MCF 10A (cell line): ENCODE data around the gene PFKFB3. TPM values are rescaled to one million over a fixed set of nuclear protein-coding genes. Genes with fewer than 3 reads are reported as not detected.

Source experiments
- BruUV-seq: library from RNA; stranded (reverse); fragments of 400-500 nt; replicated peaks from 2 replicates; lab custom pipeline; 2021; lab: Mats Ljungman, UMichigan
- CTCF ChIA-PET: fragments of 300-600 bp; sonication (Branson Sonifier 250); formaldehyde crosslinking; extraction: SDS; loops from one replicate; lab custom pipeline; 2021; ENCODE audit warnings: antibody characterized with exemption, inconsistent platforms; lab: Yijun Ruan, JAX
- POLR2A ChIA-PET: fragments of 300-600, 350-650 bp; sonication (Branson Sonifier 250); formaldehyde crosslinking; extraction: SDS; loops from one replicate; lab custom pipeline; 2020; ENCODE audit warnings: antibody characterized with exemption, inconsistent platforms; lab: Yijun Ruan, JAX
- DNase-seq: peaks from one replicate; pipeline ENCODE4 v3.0.0-alpha.2; 2018; ENCODE audit not compliant: unreplicated experiment
- H3K27ac Mint-ChIP-seq: one replicate; pipeline ENCODE4 v1.8.0; 2022; ENCODE audit warnings: mild to moderate bottlenecking, low read depth, mixed read lengths; ENCODE audit not compliant: unreplicated experiment
- H3K27me3 Mint-ChIP-seq: one replicate; pipeline ENCODE4 v1.8.0; 2022; ENCODE audit warnings: mixed read lengths; ENCODE audit not compliant: insufficient read depth, unreplicated experiment
- H3K36me3 Mint-ChIP-seq: one replicate; pipeline ENCODE4 v1.8.0; 2022; ENCODE audit warnings: mild to moderate bottlenecking, moderate library complexity, mixed read lengths; ENCODE audit not compliant: insufficient read depth, unreplicated experiment
- H3K4me1 Mint-ChIP-seq: one replicate; pipeline ENCODE4 v1.8.0; 2022; ENCODE audit warnings: mixed read lengths; ENCODE audit not compliant: insufficient read depth, unreplicated experiment
- H3K4me3 Mint-ChIP-seq: one replicate; pipeline ENCODE4 v1.8.0; 2022; ENCODE audit warnings: mild to moderate bottlenecking, moderate library complexity, mixed read lengths; ENCODE audit not compliant: unreplicated experiment
- H3K9me3 Mint-ChIP-seq: one replicate; pipeline ENCODE4 v1.8.0; 2022; ENCODE audit warnings: mixed read lengths; ENCODE audit not compliant: unreplicated experiment
- intact Hi-C: fragments of 100-400 bp; cut with micrococcal nuclease; formaldehyde crosslinking; loops from 2 replicates; pipeline ENCODE4 v1.14.1; 2022
- total RNA-seq: library from RNA; stranded (reverse); gene quantifications from 2 replicates; pipeline ENCODE4 v1.2.3, GENCODE V29; 2022
- TF ChIP-seq, protein P1 (sequence below): fragments of 200-600 bp; IDR thresholded peaks from one replicate; pipeline ENCODE4 v1.8.0; 2022; ENCODE audit warnings: antibody characterized with exemption, mild to moderate bottlenecking; ENCODE audit not compliant: unreplicated experiment

Gene PFKFB3
- total RNA-seq, 1 experiment from 2014 or later: 15.8 TPM

- Mint-ChIP-seq H3K27me3 (no peaks in the 10 kb centered on the region), H3K9me3 (no peaks in the 10 kb centered on the region), H3K4me3 (no peak overlapping the region), H3K36me3 (no peaks in the 10 kb centered on the region), H3K4me1 (peaks cover 33% of the 10 kb centered on the region), H3K27ac (no peak overlapping the region)
- no TSS peak for BruUV-seq
- TF ChIP-seq, protein P1, sequence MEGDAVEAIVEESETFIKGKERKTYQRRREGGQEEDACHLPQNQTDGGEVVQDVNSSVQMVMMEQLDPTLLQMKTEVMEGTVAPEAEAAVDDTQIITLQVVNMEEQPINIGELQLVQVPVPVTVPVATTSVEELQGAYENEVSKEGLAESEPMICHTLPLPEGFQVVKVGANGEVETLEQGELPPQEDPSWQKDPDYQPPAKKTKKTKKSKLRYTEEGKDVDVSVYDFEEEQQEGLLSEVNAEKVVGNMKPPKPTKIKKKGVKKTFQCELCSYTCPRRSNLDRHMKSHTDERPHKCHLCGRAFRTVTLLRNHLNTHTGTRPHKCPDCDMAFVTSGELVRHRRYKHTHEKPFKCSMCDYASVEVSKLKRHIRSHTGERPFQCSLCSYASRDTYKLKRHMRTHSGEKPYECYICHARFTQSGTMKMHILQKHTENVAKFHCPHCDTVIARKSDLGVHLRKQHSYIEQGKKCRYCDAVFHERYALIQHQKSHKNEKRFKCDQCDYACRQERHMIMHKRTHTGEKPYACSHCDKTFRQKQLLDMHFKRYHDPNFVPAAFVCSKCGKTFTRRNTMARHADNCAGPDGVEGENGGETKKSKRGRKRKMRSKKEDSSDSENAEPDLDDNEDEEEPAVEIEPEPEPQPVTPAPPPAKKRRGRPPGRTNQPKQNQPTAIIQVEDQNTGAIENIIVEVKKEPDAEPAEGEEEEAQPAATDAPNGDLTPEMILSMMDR: no peak
- intact Hi-C loops: no loop called here
- DNase-seq: no peak
- POLR2A ChIA-PET: interaction anchor here (0.6 to 1.1 kb wide), 3 partner anchors 11 to 82 kb away, joined by 3 to 4 read pairs (median 3); no protein-coding TSS in a partner anchor
- CTCF ChIA-PET: interaction anchor here (0.5 to 0.9 kb wide), 2 partner anchors 23 to 164 kb away, joined by 3 read pairs; no protein-coding TSS in a partner anchor
Observed at GRCh38 chr10:6301488-6302075, 98.8 kb downstream of the PFKFB3 start.

Other genes with a start within 250 kb of the PFKFB3 start
- gene IL15RA, start 225.4 kb upstream of the PFKFB3 start, total RNA-seq: 6.0 and 7.9 TPM in 2 replicates
- not detected in 2 replicates for gene IL2RA, start 140.6 kb upstream of the PFKFB3 start, total RNA-seq
- gene RBM17, start 113.9 kb upstream of the PFKFB3 start, total RNA-seq: 113 and 128 TPM in 2 replicates